ENCODE data around the gene EEF1A1.
"Not testable (repeated sequence)": the region's sequence is repeated elsewhere in the genome, so short reads cannot be mapped to it uniquely, and the experiment has no call there.

EEF1A1 gene

DNA sequence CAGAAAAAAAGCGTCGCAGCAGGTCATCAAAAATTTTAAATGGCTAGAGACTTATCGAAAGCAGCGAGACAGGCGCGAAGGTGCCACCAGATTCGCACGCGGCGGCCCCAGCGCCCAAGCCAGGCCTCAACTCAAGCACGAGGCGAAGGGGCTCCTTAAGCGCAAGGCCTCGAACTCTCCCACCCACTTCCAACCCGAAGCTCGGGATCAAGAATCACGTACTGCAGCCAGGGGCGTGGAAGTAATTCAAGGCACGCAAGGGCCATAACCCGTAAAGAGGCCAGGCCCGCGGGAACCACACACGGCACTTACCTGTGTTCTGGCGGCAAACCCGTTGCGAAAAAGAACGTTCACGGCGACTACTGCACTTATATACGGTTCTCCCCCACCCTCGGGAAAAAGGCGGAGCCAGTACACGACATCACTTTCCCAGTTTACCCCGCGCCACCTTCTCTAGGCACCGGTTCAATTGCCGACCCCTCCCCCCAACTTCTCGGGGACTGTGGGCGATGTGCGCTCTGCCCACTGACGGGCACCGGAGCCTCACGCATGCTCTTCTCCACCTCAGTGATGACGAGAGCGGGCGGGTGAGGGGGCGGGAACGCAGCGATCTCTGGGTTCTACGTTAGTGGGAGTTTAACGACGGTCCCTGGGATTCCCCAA, at the start of gene EEF1A1:
Gene EEF1A1 (minus strand): TSS at position 345 of the 663 bp plus-strand sequence. CDS start 1,006 bp downstream, outside the sequence.
- H3K4me1 ChIP-seq (ENCODE audit: control insufficient read depth in 1 of 2, insufficient read depth in 1 of 2, low read depth in 1 of 2, low read length in 1 of 2): peaks cover 54 to 60% of the 10 kb centered on the region in 2 experiments
- no peaks in the 10 kb centered on the region for H3K27me3 ChIP-seq
- no peaks in the 10 kb centered on the region for H3K9me3 ChIP-seq
- TF ChIP-seq, protein P1, sequence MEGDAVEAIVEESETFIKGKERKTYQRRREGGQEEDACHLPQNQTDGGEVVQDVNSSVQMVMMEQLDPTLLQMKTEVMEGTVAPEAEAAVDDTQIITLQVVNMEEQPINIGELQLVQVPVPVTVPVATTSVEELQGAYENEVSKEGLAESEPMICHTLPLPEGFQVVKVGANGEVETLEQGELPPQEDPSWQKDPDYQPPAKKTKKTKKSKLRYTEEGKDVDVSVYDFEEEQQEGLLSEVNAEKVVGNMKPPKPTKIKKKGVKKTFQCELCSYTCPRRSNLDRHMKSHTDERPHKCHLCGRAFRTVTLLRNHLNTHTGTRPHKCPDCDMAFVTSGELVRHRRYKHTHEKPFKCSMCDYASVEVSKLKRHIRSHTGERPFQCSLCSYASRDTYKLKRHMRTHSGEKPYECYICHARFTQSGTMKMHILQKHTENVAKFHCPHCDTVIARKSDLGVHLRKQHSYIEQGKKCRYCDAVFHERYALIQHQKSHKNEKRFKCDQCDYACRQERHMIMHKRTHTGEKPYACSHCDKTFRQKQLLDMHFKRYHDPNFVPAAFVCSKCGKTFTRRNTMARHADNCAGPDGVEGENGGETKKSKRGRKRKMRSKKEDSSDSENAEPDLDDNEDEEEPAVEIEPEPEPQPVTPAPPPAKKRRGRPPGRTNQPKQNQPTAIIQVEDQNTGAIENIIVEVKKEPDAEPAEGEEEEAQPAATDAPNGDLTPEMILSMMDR (IDR thresholded peaks at IDR 0.05): peak; percentile 46
- H3K27ac ChIP-seq: peak within 1 kb of the TSS; percentile 95
- H3K36me3 ChIP-seq: peaks cover 35% of the 10 kb centered on the region
- H3K4me3 ChIP-seq (ENCODE audit: low read depth in 1 of 2, low read length in 1 of 2): peak within 1 kb of the TSS; percentile 88 to 98

DNA sequence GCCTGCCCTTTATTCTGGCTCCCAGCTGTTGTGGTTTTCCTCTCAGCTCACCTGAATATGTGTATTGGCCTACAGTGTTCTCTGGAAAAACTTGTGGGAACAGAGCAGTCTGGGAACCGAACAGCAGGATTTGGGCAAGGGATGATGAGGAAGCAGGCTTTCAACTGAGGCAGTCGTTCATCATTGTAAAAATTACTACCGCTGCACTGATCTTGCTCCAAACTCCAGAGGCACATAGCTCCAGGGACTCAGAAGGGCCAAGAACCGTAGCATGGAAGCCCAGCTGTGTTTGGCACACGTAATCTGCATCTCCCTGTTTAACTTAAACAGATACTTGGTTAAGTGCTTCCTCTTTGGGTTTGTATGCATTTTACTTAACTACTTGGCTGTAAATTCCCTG, 48.3 kb upstream of the EEF1A1 start:
- H3K4me3 ChIP-seq (ENCODE audit: low read depth in 1 of 2, low read length in 1 of 2): no peak overlapping the region
- TF ChIP-seq, protein P1 (IDR thresholded peaks at IDR 0.05): no peak

DNA sequence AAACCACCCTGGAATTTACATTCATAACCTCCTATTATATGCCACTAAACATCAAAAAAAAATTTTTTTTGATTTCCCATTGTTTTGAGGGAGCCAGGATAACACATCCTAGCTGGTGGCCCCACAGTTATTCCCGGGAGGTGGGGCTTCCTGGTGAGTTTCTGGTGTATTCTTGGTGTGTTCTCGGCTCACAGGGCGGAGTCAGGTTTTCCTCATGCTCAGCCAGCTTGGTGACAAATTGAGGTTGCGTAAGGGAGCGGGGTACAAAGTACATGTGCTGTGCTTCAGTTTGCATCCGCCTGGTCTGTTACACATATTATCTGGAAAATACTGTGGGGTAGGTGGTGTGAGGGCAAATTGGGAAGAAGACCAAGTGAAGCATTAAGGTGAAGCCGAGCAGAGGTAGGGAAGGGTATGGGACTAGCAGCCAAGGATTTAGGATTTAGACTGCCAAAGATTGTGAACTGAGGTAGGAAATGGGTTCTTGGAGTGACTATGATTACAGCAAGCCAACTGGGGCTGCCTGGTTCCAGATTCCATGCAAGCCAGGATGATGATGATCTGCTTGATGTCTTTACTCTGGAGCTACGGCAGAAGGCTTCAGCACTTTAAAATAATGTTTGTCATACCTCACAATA, 46.2 kb upstream of the EEF1A1 start:
- H3K4me1 ChIP-seq (ENCODE audit: control insufficient read depth in 1 of 2, insufficient read depth in 1 of 2, low read depth in 1 of 2, low read length in 1 of 2): peaks cover 0 to 4% of the 10 kb centered on the region in 2 experiments
- H3K27me3 ChIP-seq: no peaks in the 10 kb centered on the region
- H3K27ac ChIP-seq: no peak overlapping the region
- TF ChIP-seq, protein P1 (IDR thresholded peaks at IDR 0.05): no peak
- H3K36me3 ChIP-seq: no peaks in the 10 kb centered on the region
- H3K9me3 ChIP-seq: no peaks in the 10 kb centered on the region
- H3K4me3 ChIP-seq (ENCODE audit: low read depth in 1 of 2, low read length in 1 of 2): no peak overlapping the region

More for the DNA sequence above, 48.3 kb upstream of the EEF1A1 start:
- no peaks in the 10 kb centered on the region for H3K27me3 ChIP-seq
- H3K36me3 ChIP-seq: no peaks in the 10 kb centered on the region
- no peaks in the 10 kb centered on the region for H3K9me3 ChIP-seq
- H3K27ac ChIP-seq: no peak overlapping the region
- peaks cover 0 to 4% of the 10 kb centered on the region in 2 experiments for H3K4me1 ChIP-seq (ENCODE audit: control insufficient read depth in 1 of 2, insufficient read depth in 1 of 2, low read depth in 1 of 2, low read length in 1 of 2)

DNA sequence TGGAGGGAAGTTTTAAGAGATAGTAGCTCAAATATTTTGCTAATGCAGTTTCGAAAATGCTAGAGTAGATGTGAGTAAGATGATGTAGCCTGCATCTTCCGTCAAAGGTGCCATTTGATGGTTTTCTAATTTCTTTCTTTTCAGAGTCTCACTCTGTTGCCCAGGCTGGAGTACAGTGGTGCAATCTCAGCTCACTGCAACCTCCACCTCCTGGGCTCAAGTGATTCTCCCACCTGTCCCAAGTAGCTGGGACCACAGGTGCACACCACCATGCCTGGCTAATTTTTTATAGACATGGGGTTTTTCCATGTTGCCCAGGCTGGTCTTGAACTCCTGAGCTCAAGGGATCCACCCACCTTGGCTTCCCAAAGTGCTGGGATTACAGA, 45.6 kb upstream of the EEF1A1 start:
- H3K4me3 ChIP-seq (ENCODE audit: low read depth in 1 of 2, low read length in 1 of 2); H3K27ac ChIP-seq; H3K36me3 ChIP-seq: not testable (repeated sequence)

DNA sequence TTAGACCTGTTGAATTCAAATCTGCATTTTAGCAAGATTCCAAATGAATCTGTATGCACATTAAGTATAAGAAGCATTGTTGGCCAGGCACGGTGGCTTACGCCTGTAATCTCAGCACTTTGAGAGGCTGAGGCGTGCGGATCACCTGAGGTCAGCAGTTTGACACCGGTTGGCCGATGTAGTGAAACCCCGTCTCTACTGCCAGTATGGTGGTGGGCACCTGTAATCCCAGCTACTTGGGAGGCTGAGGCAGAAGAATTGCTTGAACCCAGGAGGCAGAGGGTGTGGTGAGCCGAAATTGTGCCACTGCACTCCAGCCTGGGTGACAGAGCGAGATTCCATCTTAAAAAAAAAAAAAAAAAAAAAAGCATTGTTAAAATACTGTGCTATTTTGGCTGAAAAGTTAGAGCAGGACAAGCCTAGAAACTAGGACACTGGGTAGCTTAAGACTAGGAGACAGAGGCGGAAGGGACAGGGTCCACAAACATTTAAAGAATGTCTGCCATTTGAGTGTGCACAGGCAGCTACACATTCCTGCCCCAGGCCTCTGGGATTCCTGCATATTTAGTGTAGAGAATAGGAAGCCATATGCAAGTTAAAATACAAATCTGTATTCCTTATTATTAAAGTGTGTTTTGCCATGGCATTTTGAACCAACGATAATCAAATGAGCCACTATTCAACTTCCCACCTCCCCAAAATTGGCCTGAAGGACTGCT, 45.1 kb upstream of the EEF1A1 start:
- TF ChIP-seq, protein P1 (IDR thresholded peaks at IDR 0.05): no peak
- Histone ChIP-seq H3K9me3 (no peaks in the 10 kb centered on the region), H3K27me3 (no peaks in the 10 kb centered on the region), H3K36me3 (no peaks in the 10 kb centered on the region), H3K4me3 (ENCODE audit: low read depth in 1 of 2, low read length in 1 of 2) (no peak overlapping the region), H3K27ac (no peak overlapping the region), H3K4me1 (ENCODE audit: control insufficient read depth in 1 of 2, insufficient read depth in 1 of 2, low read depth in 1 of 2, low read length in 1 of 2) (peaks cover 0 to 4% of the 10 kb centered on the region in 2 experiments)

More for the DNA sequence above, 45.6 kb upstream of the EEF1A1 start:
- not testable (repeated sequence) for H3K27me3 ChIP-seq; H3K9me3 ChIP-seq; H3K4me1 ChIP-seq (ENCODE audit: control insufficient read depth in 1 of 2, insufficient read depth in 1 of 2, low read depth in 1 of 2, low read length in 1 of 2)
